NCI-H446 treated with DMSO at 0.1 percent for 48 hours (cell line): ENCODE data around the gene IRX2.

Experiments
- DNase-seq: peaks from one replicate; lab custom pipeline; 2025; lab: John Stamatoyannopoulos, UW

The IRX2 gene

GRCh38 chr5:2751592-2752021, at the start of gene IRX2:
IRX2 (minus strand) TSS chr5:2751677; CDS start chr5:2751413, 264 bp downstream.
- no peak for DNase-seq

DNA sequence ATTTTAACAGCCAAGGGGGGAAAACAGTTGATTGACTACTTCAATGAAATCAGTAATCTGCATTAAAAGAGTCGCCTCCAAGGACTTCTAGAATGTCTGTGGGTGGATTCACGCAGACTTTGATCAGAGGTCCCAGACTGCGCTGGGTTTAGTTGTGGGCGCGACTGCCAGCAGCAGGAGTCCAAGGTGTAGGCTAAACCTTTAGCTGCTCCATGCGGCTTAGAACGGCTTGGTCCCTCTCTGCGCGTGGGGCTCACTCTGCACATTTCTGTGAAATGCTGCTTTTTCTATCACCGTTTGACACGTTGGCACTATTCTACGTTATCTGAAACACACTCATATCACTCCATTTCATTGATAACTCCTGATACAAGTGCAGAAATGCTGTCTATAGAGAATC, 48.6 kb upstream of the IRX2 start:
- no peak for DNase-seq

GRCh38 chr5:2797981-2798380, 46.5 kb upstream of the IRX2 start:
- DNase-seq, result no peak

- no peak for DNase-seq
Observed at GRCh38 chr5:2797160-2797559, 45.7 kb upstream of the IRX2 start.

DNA sequence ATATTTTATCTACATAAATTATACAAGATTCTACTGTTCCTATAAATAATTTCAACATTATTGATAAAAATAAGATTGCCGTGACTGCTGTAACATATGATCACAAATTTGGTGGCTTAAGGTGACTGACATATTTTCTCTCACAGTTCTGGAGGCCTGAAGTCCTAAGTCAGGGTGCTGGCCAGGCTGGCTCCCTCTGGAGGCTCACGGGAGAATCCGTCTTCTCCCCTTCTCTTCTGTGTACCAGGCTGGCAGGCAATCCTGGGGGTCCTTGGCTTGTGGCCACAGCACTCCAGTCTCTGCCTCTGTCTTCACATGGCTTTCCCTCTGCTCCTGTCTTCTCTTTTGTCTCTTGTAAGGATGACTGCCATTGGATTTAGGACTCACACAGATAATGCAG, 31.7 kb upstream of the IRX2 start:
- DNase-seq, result no peak

GRCh38 chr5:2782658-2783057, 31.2 kb upstream of the IRX2 start:
- DNase-seq, result no peak

- DNase-seq, result no peak
Observed at GRCh38 chr5:2780421-2781171, 29.1 kb upstream of the IRX2 start.

DNA sequence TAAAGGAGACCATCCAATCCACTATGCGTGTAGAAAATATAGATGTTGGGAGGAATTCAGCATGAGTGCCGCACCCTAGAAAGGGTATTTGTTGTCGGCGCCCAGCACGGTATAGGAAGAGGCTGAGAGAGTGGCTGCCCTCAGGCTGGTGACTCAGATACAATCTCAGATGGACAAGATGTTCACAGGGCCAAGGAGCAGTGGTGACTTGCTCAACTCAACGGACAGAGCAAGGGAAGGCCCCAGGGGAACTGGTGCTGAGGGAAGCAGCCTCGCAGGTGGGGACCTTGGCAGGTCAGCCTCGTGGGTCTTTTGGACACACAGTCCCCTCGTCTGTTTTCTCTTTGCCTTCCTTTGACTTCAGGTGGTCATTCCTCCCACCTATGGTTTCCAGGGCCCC, 28.0 kb upstream of the IRX2 start:
- no peak for DNase-seq

DNA sequence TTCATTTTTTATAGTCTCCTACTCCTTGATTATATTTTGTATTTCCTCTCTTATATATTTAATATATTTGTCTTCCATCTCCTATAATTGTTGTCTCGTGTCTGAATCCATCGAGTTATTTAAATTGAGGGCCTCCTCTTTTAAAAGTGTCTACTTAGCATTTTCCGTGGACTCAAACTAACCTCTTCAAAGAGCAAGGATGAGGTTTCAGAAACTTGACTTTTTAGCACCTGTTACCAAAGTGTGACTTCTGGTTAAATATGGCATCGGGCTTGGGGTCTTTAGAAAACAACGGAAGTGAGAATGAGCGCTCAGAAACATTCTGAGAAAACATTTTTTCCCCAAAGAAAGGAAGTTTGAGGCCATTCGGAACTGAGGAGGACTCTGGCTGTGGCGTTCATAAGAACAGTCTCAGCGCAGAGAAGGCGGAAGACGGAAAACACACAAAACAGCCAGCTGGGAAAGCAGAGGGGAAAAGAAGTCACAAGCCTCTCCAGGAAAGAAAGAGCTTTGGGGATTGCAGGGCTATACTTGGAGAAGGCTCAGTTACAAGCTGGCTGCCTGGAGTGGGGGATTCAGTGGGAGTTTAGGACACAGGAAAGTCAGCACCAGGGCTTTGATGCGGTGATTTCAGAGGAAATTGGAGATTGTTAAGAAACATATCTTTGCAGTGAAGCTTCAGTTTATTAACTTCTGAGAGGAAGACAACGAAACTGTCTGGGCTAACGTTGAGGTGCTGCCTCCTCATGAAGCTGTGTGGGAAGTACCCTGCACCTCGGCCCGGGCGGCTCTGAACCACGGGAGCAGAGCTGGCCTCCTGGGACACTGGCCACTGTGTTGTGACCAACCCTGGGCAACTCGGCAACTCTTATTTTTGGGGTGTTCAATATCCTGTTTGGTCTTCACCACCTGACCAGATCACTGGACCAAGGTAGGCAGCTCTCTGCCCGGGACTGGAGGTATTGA, 25.1 kb upstream of the IRX2 start:
- DNase-seq, result no peak

- no peak for DNase-seq
Observed at GRCh38 chr5:2773327-2773726, 21.9 kb upstream of the IRX2 start.

GRCh38 chr5:2767089-2767488, 15.6 kb upstream of the IRX2 start:
- DNase-seq, result no peak

GRCh38 chr5:2764581-2764980, 13.1 kb upstream of the IRX2 start:
- DNase-seq, result no peak

DNA sequence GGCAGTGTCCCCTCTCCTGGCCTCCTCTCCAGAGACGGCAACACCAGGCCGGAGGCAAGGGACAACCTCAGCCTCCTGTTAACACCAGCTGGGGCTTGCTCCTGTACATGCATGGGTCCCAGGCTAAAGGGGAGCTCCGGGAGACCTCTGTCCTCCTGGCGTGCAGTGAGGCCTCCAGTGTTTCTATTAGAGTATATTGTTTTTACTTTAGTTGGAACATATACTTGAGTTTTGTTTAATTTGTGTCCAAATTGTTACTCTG, 12.0 kb upstream of the IRX2 start:
- DNase-seq, result no peak

GRCh38 chr5:2762744-2763532, 11.5 kb upstream of the IRX2 start:
- DNase-seq, result no peak

DNA sequence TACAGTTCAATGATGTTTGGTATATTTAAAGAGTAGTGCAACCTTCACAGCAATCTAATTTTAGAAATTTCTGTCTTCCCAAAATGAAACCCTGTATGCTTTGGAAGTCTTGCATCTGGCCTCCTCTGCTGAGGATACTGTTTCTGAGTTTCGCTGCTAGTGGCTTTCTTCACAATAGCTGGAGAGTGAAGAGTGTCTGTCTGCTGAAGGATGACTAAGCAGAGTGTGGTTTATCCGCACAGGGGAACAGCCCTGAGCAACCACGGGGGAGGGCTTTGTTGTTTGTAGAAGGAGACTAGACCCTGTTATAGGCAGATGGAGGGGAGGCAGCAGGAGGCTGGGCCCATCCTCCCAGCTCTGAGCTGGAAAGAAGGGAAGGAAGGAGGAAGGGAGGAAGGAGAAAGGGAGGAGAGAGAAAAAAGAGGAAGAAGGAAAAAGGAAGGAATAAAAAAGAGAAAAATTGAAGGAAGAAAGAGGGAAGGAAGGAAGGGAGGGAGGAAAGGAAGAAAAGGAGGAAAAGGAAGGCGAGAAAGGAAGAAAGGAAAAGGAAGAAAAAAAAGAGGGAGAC, 10.5 kb upstream of the IRX2 start:
- DNase-seq, result no peak

DNA sequence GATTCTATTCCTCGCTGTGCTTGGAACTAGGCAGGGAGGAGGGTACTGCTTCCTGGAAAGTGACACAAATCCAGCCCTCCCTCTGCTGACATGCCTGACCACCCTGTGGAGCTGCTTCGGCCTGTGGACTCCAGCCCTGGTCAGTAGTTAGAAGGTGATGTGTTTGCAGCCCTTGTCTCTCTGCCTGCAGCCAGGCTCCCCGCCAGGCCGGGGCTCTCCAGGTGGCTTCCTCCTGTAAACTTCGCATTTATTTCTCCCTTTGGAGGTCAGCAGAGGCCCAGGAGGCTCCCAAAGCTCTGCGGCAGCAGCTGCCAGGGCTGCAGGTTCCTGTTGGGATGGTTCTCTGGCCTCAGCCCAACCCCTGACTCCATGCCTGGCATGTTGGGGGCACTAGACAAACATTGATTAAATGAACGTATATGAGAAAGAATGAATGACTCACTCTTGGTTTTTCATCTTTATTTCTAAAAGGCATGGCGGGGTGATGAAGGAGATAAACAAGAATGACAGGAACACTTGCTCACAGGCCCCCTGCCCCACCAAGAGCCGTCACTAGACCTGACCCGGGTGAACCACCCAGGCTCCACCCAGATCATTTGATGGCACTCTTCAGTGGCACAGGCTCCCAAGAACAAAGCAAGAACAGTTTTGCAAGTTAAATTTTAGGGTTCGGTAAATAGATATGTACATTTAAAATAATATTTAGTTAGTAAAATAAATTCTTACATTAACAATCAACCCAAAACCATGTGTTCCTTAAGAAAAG, 8.4 kb upstream of the IRX2 start:
- DNase-seq, result no peak

- DNase-seq, result no peak
Observed at GRCh38 chr5:2759091-2759490, 7.6 kb upstream of the IRX2 start.

DNA sequence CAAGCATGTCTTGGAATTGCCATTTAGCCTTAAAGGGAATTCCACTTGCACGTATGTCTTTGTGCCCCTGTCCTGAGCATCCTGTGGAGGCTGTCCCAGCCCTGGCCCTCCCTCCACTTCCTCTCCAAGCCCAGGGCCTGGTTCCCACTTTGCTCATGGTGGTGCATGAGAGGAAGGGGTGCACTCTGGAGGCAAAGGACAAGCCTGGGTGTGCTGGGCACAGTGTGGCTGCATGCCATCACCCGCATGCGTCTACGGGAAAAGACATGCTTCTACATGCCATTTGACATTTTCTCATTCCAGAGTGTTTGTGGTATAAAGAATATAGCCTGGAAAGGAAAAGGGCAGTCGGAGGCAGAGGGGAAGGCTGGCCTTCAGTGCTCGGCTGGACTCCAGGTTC, 7.2 kb upstream of the IRX2 start:
- no peak for DNase-seq

GRCh38 chr5:2757563-2758351, 6.3 kb upstream of the IRX2 start:
- no peak for DNase-seq
